Heart right ventricle (tissue), 16 donors: ENCODE results near the gene PPM1E. TPM values are rescaled to one million over a fixed set of nuclear protein-coding genes. Genes with fewer than 3 reads are reported as not detected.

Source experiments
- ATAC-seq, 8 donors: fragments of 200-7000 bp; cut with Tn5 transposase; one replicate each; pipeline ENCODE4 v1.9.1; 2020; ENCODE audit warnings: mild to moderate bottlenecking in 8 of 8, moderate library complexity in 8 of 8, moderate number of reproducible peaks in 1 of 8
- DNase-seq, 2 donors: peaks; one replicate each; pipeline ENCODE4 v3.0.0-alpha.2; 2020
- H3K27ac ChIP-seq, 10 donors: fragments of 200-600 bp; sonication (generic) in 2 of 10; one replicate each; pipeline versions ENCODE4 v1.5.0 to v1.8.0; 2020 to 2022; ENCODE audit warnings: mild to moderate bottlenecking in 3 of 10
- H3K27me3 ChIP-seq, 7 donors: fragments of 200-600 bp; one replicate each; pipeline ENCODE4 v1.8.0; 2021 to 2022; ENCODE audit warnings: mild to moderate bottlenecking in 2 of 7
- H3K36me3 ChIP-seq, 9 donors: fragments of 200-600 bp; sonication (generic) in 1 of 9; one replicate each; pipeline versions ENCODE4 v1.5.0 to v1.8.0; 2020 to 2022; ENCODE audit warnings: mild to moderate bottlenecking in 2 of 9
- H3K4me1 ChIP-seq, 9 donors: fragments of 200-600 bp; sonication (generic) in 1 of 9; one replicate each; pipeline versions ENCODE4 v1.5.0 to v1.8.0; 2020 to 2022; ENCODE audit warnings: mild to moderate bottlenecking in 4 of 9
- H3K4me3 ChIP-seq, 10 donors: fragments of 200-600 bp; sonication (generic) in 2 of 10; one replicate each; pipeline versions ENCODE4 v1.5.0 to v1.8.0; 2020 to 2022; ENCODE audit warnings: mild to moderate bottlenecking in 7 of 10, moderate library complexity in 2 of 10
- H3K9me3 ChIP-seq, 11 donors: fragments of 200-600 bp in 10 of 11; sonication (generic) in 2 of 11; one replicate each; pipeline versions ENCODE4 v1.5.0 to v1.8.0; 2013 to 2022; ENCODE audit warnings: mild to moderate bottlenecking in 2 of 11, control low read depth in 1 of 11, moderate library complexity in 1 of 11
- CTCF ChIP-seq, 9 donors: fragments of 200-600 bp; sonication (generic) in 2 of 9; IDR thresholded peaks; one replicate each; pipeline versions ENCODE4 v1.5.0 to v1.8.0; 2021 to 2022; ENCODE audit warnings: antibody characterized with exemption in 9 of 9, mild to moderate bottlenecking in 5 of 9, moderate library complexity in 1 of 9
- WGBS, 2 donors: extraction: QIAGEN DNeasy Blood & Tissue Kit; methylation state at CpG; one replicate each; pipeline ENCODE4 v1.1.7; 2013; ENCODE audit warnings: inconsistent platforms in 1 of 2; 5-methylcytosine and 5-hydroxymethylcytosine counted together
- intact Hi-C, 10 donors: fragments of 100-400 bp; cut with DNase I; formaldehyde crosslinking; loops; one replicate each; pipeline versions ENCODE4 v1.11.1 to v1.14.2; 2022
- polyA plus RNA-seq, 2 donors: library from polyadenylated mRNA; stranded (reverse); fragments of 200-250 nt; gene quantifications; one replicate each; pipeline ENCODE4 v1.2.3, GENCODE V29; 2013
- total RNA-seq, 10 donors: library from RNA; stranded (reverse); fragmentation: NEBNext Ultra II Directional in 3 of 10; extraction: Animal tissue kit (Norgen Biotek cat#: 25700) in 3 of 10; gene quantifications; one replicate each; pipeline versions ENCODE4 v1.2.1 to v1.2.4, GENCODE V29; 2021 to 2023
- donor health status: Arrhythmogenic right ventricular cardiomyopathy.
- donor health status: ischemic (EF 13 %, LVEDD 7.1; RV severe dilation, severe dysfunction).
- donor health status: healthy with polysubstance abuse.
- donor health status: DM: no; HTN: yes; CAD: no.
- donor health status: DM: no; HTN: no; CAD: no.
- donor health status: ischemic (EF 25% LVEDD 6.9; RV normal size, moderate dysfunction).
- donor health status: ischemic (EF 25% LVEDD 5.7; RV mildly dilated, moderate dysfunction).
- donor health status: healthy.
- donor health status: DM: yes; HTN: yes; CAD: no.
- donor health status: Ischemic cardiomyopathy.
- donor health status: ischemic (EF 35%, LVEDD 5.7; RV mildly dilated, moderate dysfunction).
- donor health status: nonischemic (EF 11% LVEDD 7.7; RV severe dilation, severe dysfunction).
- donor health status: DM: yes; HTN: yes; CAD: no.
- donor health status: PGD.
- donor health status: ischemic (EF 29% LVEDD 5.4; RV normal size, mild dysfunction).
- donor health status: nonischemic (EF 23%, LVEDD 6.1; RV moderate dilation, normal function).

PPM1E gene
- total and polyA plus RNA-seq, 12 donors, result 0.14 to 3.1 (median 0.41) TPM

GRCh38 chr17:58976541-58976940 is 220.9 kb downstream of the PPM1E start:
- TF ChIP-seq CTCF (IDR thresholded peaks at IDR 0.05), result no peak
- Histone ChIP-seq H3K4me1 (no peaks in the 10 kb centered on the region), H3K27ac (no peak overlapping the region), H3K4me3 (no peak overlapping the region), H3K36me3 (no peaks in the 10 kb centered on the region), H3K9me3 (no peaks in the 10 kb centered on the region), H3K27me3 (no peaks in the 10 kb centered on the region)
- intact Hi-C loops, result no loop called here
- no peak for DNase-seq
- WGBS, 2 donors, result 92 to 96% methylated on average over 3 of the region's 3 CpGs
- no peak for ATAC-seq

GRCh38 chr17:58980706-58981481 is 225.2 kb downstream of the PPM1E start:
- intact Hi-C loops, result no loop called here
- 91 to 97% methylated on average over 3 of the region's 3 CpGs for WGBS, 2 donors
- peaks cover 0 to 10% (median 0%) of the 10 kb centered on the region in 9 donors for H3K4me1 ChIP-seq
- DNase-seq (no peak), ATAC-seq (no peak)
- H3K9me3 ChIP-seq, result no peaks in the 10 kb centered on the region
- H3K4me3 ChIP-seq, result no peak overlapping the region
- TF ChIP-seq CTCF (IDR thresholded peaks at IDR 0.05), result no peak
- H3K27me3 ChIP-seq, result no peaks in the 10 kb centered on the region
- no peaks in the 10 kb centered on the region for H3K36me3 ChIP-seq
- H3K27ac ChIP-seq, result no peak overlapping the region

GRCh38 chr17:58982626-58983025 is 227.0 kb downstream of the PPM1E start:
- TF ChIP-seq CTCF (IDR thresholded peaks at IDR 0.05), result no peak
- ATAC-seq (no peak), DNase-seq (no peak)
- H3K27me3 ChIP-seq, result no peaks in the 10 kb centered on the region
- 96 to 97% methylated on average over 3 of the region's 3 CpGs for WGBS, 2 donors
- H3K4me1 ChIP-seq, result peaks cover 0 to 10% (median 0%) of the 10 kb centered on the region in 9 donors
- intact Hi-C loops, result no loop called here
- H3K27ac ChIP-seq, result no peak overlapping the region
- no peak overlapping the region for H3K4me3 ChIP-seq
- peaks cover 0 to 4% (median 0%) of the 10 kb centered on the region in 9 donors for H3K36me3 ChIP-seq
- H3K9me3 ChIP-seq, result no peaks in the 10 kb centered on the region

GRCh38 chr17:58985367-58985766 is 229.7 kb downstream of the PPM1E start:
- Histone ChIP-seq H3K27ac (no peak overlapping the region), H3K4me3 (no peak overlapping the region), H3K9me3 (peaks cover 0 to 3% (median 0%) of the 10 kb centered on the region in 11 donors), H3K27me3 (no peaks in the 10 kb centered on the region), H3K36me3 (peaks cover 0 to 4% (median 0%) of the 10 kb centered on the region in 9 donors), H3K4me1 (peaks cover 0 to 10% (median 0%) of the 10 kb centered on the region in 9 donors)
- no peak for DNase-seq
- intact Hi-C loops, result no loop called here
- TF ChIP-seq CTCF (IDR thresholded peaks at IDR 0.05), result no peak
- WGBS, 2 donors, result 76 to 77% methylated on average over 6 of the region's 6 CpGs
- ATAC-seq, result no peak
